Adrenal gland (tissue), 12 donors: ENCODE measurements around the gene TIGAR. TPM values are rescaled to one million over a fixed set of nuclear protein-coding genes. Genes with fewer than 3 reads are reported as not detected.

Source experiments
- DNase-seq, 7 donors: peaks; one replicate each; pipeline ENCODE4 v3.0.0-alpha.2; 2019 to 2020
- H3K27ac ChIP-seq, 5 donors: fragments of 200-600 bp; sonication (generic) in 4 of 5; 1 replicate in 3 of 5; 2 replicates in 2 of 5; pipeline versions ENCODE4 v1.5.1 to v1.8.0; 2016 to 2020; ENCODE audit warnings: mild to moderate bottlenecking in 1 of 5
- H3K27me3 ChIP-seq: fragments of 200-600 bp; 2 replicates; pipeline ENCODE4 v1.8.0; 2021
- H3K36me3 ChIP-seq, 2 donors: fragments of 200-600 bp; replicated peaks in 1 of 2; 1 replicate in 1 of 2; 2 replicates in 1 of 2; pipeline versions ENCODE4 v1.5.1 to v1.8.0; 2018 to 2022
- H3K4me1 ChIP-seq, 2 donors: fragments of 200-600 bp; replicated peaks in 1 of 2; 1 replicate in 1 of 2; 2 replicates in 1 of 2; pipeline versions ENCODE4 v1.5.1 to v1.8.0; 2018 to 2021
- H3K4me3 ChIP-seq, 4 donors: fragments of 200-600 bp; sonication (generic) in 3 of 4; one replicate each; pipeline ENCODE4 v1.5.1; 2016 to 2018
- H3K9me3 ChIP-seq, 3 donors: fragments of 200-600 bp; sonication (generic) in 1 of 3; replicated peaks in 1 of 3; 1 replicate in 2 of 3; 2 replicates in 1 of 3; pipeline versions ENCODE4 v1.5.1 to v1.8.0; 2016 to 2021
- CTCF ChIP-seq, 6 experiments: fragments of 450-650 bp in 4 of 6; fragments of 200-600 bp in 2 of 6; sonication (generic) in 1 of 6; IDR thresholded peaks; 1 replicate in 5 of 6; 2 replicates in 1 of 6; pipeline versions ENCODE4 v1.5.1 to v1.8.0; 2016 to 2021; ENCODE audit warnings: antibody characterized with exemption in 6 of 6, mild to moderate bottlenecking in 2 of 6, moderate library complexity in 1 of 6
- POLR2A ChIP-seq, 2 donors: fragments of 450-650 bp; IDR thresholded peaks; one replicate each; pipeline ENCODE4 v1.6.1; 2017; ENCODE audit warnings: antibody characterized with exemption in 2 of 2, mild to moderate bottlenecking in 2 of 2, moderate library complexity in 1 of 2
- WGBS, 4 donors: extraction: QIAGEN DNeasy Blood & Tissue Kit in 2 of 4; methylation state at CpG; one replicate each; pipeline versions ENCODE4 v1.1.5 to v1.1.7; 2013 to 2017; 5-methylcytosine and 5-hydroxymethylcytosine counted together
- intact Hi-C, 2 donors: fragments of 100-400 bp; cut with DNase I; formaldehyde crosslinking; loops; one replicate each; pipeline versions ENCODE4 v1.14.1 to v1.15.0; 2022 to 2023
- polyA plus RNA-seq, 3 donors: library from polyadenylated mRNA; stranded (reverse); fragments of 200-250 nt in 2 of 3; fragments of 350-450 nt in 1 of 3; fragmentation: Illumina TruSeq in 1 of 3; extraction: RNeasy Lipid Tissue Mini Kit (QIAGEN cat#74804) in 1 of 3; gene quantifications; one replicate each; pipeline ENCODE4 v1.2.3, GENCODE V29; 2013 to 2014
- total RNA-seq, 9 donors: library from RNA; depleted of rRNA in 4 of 9; stranded (reverse); fragments of >200 nt in 4 of 9; fragments of 120-200 nt in 1 of 9; fragmentation: NEBNext Ultra II Directional in 1 of 9; extraction: Animal tissue kit (Norgen Biotek cat#: 25700) in 1 of 9; gene quantifications; one replicate each; pipeline versions ENCODE4 v1.1.0 to v1.2.4, GENCODE V29; 2013 to 2023
- donor health status: healthy with polysubstance abuse.
- donor health status: Bipolar disorder and iron deficiency.
- donor health status: DM: yes; HTN: yes; CAD: no.
- donor health status: DM: no; HTN: no; CAD: no.
- donor health status: DM: no; HTN: no; CAD: no.
- donor health status: DM: yes; HTN: yes; CAD: no.

Gene TIGAR
- total and polyA plus RNA-seq, 12 donors = 2.5 to 28.2 (median 9.5) TPM

GRCh38 chr12:4279198-4279690 lies 41.8 kb upstream of the TIGAR start:
- H3K27me3 ChIP-seq = no peaks in the 10 kb centered on the region
- peak overlapping the region in 4 of 5 donors; percentile 33 to 95 (median 85) for H3K27ac ChIP-seq
- intact Hi-C loops = loop anchor here (5.0 to 10.0 kb wide), 4 partner anchors 172 to 284 kb away; no protein-coding TSS in a partner anchor
- peak in 2 of 7 donors; percentile 26 to 45 for DNase-seq
- peaks cover 56 to 64% of the 10 kb centered on the region in 2 donors for H3K4me1 ChIP-seq
- H3K4me3 ChIP-seq = peak overlapping the region in 1 of 4 donors; percentile 5
- H3K36me3 ChIP-seq = peaks cover 0 to 71% of the 10 kb centered on the region in 2 donors
- 43 to 63% (median 51%) methylated on average over 10 of the region's 10 CpGs for WGBS, 4 donors
- TF ChIP-seq CTCF (IDR thresholded peaks at IDR 0.05) = no peak
- no peak for TF ChIP-seq POLR2A (IDR thresholded peaks at IDR 0.05)
- H3K9me3 ChIP-seq = no peaks in the 10 kb centered on the region

GRCh38 chr12:4280351-4281163 lies 40.5 kb upstream of the TIGAR start:
- 19 to 27% (median 20%) methylated on average over 7 to 15 of the region's 15 CpGs for WGBS, 4 donors
- peak overlapping the region; percentile 66 to 95 (median 84) for H3K27ac ChIP-seq
- no peaks in the 10 kb centered on the region for H3K9me3 ChIP-seq
- DNase-seq = peak; percentile 78 to 90 (median 85)
- H3K4me3 ChIP-seq = peak overlapping the region in 1 of 4 donors; percentile 13
- intact Hi-C loops = loop anchor here in 1 of 2 donors (10.0 kb wide), 1 partner anchor 396 kb away; no protein-coding TSS in a partner anchor
- TF ChIP-seq POLR2A (IDR thresholded peaks at IDR 0.05) = no peak
- TF ChIP-seq CTCF (IDR thresholded peaks at IDR 0.05) = no peak
- H3K27me3 ChIP-seq = no peaks in the 10 kb centered on the region
- peaks cover 0 to 83% of the 10 kb centered on the region in 2 donors for H3K36me3 ChIP-seq
- peaks cover 56 to 64% of the 10 kb centered on the region in 2 donors for H3K4me1 ChIP-seq

- intact Hi-C loops = loop anchor here in 1 of 2 donors (10.0 kb wide), 1 partner anchor 396 kb away; no protein-coding TSS in a partner anchor
- peaks cover 60 to 62% of the 10 kb centered on the region in 2 donors for H3K4me1 ChIP-seq
- no peaks in the 10 kb centered on the region for H3K9me3 ChIP-seq
- peak; percentile 34 to 74 (median 70) for DNase-seq
- TF ChIP-seq CTCF (IDR thresholded peaks at IDR 0.05) = no peak
- peak; percentile 29 to 42 for TF ChIP-seq POLR2A (IDR thresholded peaks at IDR 0.05)
- H3K36me3 ChIP-seq = peaks cover 0 to 87% of the 10 kb centered on the region in 2 donors
- H3K4me3 ChIP-seq = peak overlapping the region in 1 of 4 donors; percentile 13
- H3K27me3 ChIP-seq = no peaks in the 10 kb centered on the region
- WGBS, 4 donors = 61 to 74% (median 64%) methylated on average over 13 to 16 of the region's 16 CpGs
- H3K27ac ChIP-seq = peak overlapping the region; percentile 66 to 95 (median 84)
Measured at GRCh38 chr12:4281173-4281654, 39.8 kb upstream of the TIGAR start.
